Measurements from ENCODE around the gene THBS1.

The THBS1 gene

DNA sequence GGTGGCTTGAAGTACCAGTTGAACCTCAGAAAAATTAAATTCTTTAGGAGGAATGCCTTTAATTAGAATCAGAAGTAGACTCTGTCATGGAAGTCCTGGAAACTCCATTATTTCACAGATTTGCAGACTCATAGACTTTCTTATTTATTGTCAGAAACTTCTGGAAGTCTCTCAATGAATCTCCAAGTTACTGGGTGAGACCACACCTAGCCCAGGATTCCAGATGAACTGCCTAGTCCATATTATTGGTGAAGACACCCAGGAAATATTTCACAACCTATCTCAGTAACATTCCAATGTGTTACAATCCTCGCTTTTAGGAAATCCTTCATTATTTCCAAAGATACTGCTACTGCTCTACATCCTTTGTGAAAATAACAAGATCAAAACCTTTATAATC is 6.5 kb upstream of the THBS1 start:
- no peak for DNase-seq (ENCODE audit: low read depth)

DNA sequence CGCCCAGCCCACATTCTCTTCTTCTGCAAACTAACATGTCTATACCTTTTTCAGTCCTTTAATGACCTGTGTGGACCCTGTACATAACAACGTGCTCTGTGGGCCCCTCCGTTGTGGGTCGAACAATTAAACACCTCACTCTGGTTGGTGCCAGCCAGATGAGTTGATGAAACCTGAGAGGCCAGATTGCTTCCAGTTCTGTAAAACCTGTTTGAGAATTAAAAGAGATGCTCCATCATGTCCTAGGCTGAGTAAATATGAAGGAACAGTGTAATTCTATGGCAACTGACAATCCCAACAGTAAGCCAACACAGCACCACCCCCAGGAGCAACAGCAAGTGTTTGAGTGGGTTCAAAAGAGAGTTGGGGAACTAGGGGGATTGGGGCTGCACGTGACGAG is 5.7 kb upstream of the THBS1 start:
- DNase-seq (ENCODE audit: low read depth) = no peak

DNA sequence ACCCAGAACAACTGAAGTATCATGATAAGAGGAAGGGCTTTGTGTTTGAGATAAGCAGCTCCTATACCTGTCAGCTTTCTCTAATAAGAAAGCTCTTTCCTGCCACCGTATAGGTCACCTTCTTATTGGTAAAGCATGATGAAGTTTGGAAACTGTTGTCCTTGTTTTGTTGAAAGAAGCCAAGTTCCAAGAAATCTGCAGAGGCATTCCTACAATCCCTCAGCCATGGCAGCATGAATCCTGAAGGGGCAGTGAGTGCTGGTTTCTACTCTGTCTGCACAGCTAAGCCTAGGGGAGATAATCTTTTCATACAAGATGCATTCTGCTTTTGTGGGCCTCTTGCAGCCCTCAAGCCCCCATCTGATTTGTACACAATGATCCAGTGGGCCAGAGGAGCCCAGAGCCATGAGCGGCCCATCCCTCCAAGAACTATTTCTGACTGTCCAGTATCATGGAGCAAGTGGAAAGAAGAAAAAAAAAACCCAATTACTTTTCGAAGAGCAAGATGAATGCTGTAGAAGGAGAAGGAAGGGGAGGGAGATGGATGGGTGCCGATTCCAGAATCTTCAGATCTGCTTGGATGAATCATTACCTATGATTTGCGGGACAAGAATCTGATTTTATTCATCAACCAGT is 1.9 kb upstream of the THBS1 start:
- no peak for DNase-seq (ENCODE audit: low read depth)

DNA sequence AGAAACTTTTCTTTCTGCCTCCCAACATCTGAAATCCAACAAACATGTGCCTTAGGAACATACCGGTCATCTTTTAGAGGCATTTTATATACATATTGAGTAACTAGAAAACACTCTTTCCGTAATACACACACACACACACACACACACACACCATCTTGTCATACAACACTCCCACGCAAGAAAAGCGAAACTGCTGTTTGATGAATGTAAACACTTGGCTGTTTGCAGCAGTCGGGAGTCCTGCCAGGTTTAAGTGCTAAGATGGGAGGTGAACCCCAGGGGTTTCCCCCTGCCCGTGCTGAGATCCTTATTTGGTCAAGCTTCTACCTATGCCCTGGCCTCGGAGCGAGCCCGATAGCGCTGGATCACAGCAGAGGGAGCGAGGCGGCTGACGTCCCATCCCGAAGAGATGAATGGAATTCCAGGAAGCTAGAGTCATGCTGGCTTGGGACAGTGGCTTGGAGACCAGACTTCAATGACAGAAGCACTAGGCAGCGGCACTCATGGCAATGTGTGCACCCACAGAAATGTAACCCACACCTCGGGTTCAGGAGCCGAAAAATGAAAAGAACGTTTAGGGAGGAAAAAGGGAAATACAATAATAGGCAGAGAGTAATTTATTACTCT is 1.3 kb upstream of the THBS1 start:
- DNase-seq (ENCODE audit: low read depth) = no peak

DNA sequence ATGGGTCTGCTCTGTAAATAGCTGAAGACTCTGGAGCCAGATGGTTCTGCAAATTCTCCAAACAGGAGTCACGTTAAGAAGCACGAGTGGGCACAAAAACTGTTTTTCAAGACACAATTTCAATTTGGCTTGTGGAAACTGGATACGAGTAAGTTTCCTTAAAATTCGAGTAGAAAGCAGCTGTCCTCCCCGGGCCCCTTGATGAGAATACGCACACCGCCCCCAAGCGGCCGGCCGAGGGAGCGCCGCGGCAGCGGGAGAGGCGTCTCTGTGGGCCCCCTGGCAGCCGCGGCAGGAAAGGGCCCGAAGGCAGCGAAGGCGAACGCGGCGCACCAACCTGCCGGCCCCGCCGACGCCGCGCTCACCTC is 778 bp upstream of the THBS1 start:
- DNase-seq (ENCODE audit: low read depth) = peak; percentile 88

DNA sequence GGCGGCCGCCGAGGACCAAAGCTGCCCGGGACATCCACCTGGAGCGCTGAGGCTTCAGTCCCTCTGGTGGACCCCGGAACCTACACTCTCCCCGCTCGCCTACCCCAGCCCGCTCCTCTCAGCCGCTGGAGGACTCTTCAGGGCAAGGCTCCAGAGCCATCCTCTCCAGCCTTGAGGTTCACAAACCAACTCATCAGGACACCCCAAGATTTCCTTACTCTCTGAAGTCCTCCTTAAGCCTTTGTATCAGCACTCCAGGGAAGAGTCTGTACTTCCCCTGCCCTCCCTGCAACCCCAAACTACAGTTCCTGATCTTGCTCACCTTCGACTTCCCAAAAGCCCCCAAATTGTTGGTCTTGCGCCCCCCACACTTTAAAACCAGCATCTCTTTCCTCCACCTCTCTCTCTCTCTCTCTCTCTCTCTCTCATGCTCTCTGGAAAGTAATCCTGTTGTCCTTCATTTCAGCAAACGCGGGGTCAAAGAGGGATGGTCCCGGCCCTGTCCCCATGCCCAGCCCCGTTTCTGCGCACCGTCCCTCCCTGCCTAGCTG is 438 bp downstream of the THBS1 start:
- DNase-seq (ENCODE audit: low read depth) = no peak

DNA sequence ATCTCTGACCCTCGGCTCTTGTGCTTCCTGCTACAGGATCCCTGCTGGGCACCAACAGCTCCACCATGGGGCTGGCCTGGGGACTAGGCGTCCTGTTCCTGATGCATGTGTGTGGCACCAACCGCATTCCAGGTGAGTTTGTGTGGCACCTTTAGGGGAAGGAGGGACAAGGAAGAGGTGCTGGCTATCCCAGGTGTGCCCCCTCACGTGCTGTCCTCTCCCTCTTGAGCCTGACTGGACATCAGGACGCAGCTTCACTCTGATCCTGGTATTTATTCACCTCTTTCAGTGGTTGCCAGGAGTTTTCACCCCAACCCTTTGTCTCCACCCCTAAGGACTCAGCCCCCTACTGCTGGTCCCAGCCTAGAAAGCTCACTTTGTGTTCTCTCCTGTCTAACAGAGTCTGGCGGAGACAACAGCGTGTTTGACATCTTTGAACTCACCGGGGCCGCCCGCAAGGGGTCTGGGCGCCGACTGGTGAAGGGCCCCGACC is 960 bp downstream of the THBS1 start:
- no peak for DNase-seq (ENCODE audit: low read depth)

DNA sequence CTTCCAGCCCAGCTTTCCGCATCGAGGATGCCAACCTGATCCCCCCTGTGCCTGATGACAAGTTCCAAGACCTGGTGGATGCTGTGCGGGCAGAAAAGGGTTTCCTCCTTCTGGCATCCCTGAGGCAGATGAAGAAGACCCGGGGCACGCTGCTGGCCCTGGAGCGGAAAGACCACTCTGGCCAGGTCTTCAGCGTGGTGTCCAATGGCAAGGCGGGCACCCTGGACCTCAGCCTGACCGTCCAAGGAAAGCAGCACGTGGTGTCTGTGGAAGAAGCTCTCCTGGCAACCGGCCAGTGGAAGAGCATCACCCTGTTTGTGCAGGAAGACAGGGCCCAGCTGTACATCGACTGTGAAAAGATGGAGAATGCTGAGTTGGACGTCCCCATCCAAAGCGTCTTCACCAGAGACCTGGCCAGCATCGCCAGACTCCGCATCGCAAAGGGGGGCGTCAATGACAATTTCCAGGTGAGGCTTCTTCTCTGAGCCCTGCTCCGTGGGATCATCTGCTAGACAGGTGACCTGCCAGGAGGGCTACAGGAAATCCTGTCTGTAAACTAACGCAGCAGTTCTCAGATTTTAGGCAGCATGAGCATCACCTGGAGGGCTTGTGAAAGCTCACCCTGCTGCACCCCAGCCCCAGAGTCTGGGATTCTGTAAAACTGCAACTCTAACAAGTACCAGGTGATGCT is 1.6 kb downstream of the THBS1 start:
- DNase-seq (ENCODE audit: low read depth) = no peak

DNA sequence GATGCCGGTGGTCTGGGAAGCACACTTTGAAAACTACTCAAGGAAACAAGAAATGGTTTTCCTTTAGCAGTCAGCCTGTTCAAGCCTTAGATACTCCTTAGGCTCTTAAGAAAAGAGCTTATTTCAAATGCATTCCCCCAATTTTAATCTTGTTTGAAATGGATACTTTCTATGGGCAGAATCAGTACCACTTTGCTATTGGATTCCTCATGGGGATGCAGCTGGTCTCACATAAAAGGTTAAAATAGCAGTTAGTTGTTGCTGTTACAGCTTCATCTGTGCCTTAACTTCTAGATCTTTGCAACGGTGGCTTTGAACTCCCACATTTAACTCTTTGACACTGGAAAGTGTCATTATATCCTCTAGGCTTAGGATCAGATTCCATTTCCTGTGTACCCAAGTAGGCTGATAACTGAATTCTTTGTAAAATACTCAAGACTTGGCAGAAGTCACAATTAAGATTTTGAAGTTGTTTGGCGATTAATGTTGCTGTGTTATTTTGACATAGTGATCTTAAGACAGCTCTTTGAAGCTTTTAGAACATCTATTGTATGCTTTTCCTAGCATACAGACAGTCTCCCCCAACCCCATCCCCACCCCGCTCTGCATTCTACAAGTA is 2.2 kb downstream of the THBS1 start:
- DNase-seq (ENCODE audit: low read depth) = no peak

DNA sequence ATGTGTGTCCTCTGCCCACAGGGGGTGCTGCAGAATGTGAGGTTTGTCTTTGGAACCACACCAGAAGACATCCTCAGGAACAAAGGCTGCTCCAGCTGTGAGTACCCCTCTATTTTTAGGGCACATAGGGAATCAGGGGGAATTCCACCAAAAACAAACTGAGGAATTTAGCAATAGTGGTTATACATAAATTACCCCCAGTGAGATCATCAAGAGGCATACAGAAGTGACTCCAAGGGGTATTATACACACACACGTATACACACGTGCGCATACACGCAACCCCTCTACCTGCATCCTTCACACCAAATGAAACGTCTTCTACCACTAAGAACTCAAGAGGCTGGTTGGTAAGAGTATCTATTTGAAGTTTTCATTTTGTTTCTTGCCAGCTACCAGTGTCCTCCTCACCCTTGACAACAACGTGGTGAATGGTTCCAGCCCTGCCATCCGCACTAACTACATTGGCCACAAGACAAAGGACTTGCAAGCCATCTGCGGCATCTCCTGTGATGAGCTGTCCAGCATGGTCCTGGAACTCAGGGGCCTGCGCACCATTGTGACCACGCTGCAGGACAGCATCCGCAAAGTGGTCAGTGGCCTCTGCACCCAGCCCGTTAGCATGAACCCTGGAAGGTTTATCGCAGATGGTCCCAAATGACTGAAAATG is 2.9 kb downstream of the THBS1 start:
- no peak for DNase-seq (ENCODE audit: low read depth)

DNA sequence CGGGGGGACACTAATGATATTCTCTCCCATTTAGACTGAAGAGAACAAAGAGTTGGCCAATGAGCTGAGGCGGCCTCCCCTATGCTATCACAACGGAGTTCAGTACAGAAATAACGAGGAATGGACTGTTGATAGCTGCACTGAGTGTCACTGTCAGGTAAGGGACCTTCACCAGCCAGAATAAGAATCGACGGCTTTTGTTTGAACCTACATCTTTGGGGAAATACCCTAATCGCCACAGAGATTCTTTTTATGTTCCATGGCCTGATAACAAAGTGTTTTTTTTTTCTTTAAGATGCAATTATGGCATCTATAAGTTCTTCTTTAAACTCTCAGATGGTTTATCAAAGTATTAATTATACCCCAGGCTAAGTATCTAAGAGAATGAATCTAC is 3.4 kb downstream of the THBS1 start:
- DNase-seq (ENCODE audit: low read depth) = no peak

DNA sequence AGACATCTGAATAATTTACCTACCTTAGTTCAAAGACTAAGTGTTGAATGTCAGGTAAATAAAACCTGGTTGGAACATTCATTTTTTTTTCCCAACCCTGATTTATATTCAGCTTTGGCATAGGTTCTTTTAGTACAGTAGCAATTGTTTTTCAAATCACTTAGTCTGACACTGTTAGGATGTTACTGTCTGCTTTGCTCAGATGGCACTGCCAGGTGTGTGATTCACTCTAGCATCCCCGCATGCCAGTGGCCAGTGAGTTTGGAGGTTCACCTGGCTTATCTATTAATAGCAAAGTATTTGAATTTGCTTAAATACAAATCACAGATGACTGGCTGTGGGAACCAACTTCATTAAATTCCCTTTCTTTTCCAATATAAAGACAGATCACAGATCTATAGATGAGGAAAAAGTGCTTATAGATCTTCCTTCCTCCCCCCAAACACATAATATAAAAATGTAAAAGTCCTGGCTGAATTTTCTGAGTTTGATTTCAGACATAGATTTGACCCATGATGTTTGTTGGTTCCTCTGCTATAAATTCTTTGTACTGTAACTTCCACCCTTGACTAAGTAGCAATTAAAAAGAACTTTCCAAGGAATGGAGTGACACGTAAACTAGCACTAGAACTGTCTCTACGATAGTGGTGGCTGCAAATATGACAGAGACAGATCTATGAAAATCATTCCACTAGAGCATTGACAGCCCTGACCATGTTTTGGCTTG is 3.9 kb downstream of the THBS1 start:
- DNase-seq (ENCODE audit: low read depth) = no peak

DNA sequence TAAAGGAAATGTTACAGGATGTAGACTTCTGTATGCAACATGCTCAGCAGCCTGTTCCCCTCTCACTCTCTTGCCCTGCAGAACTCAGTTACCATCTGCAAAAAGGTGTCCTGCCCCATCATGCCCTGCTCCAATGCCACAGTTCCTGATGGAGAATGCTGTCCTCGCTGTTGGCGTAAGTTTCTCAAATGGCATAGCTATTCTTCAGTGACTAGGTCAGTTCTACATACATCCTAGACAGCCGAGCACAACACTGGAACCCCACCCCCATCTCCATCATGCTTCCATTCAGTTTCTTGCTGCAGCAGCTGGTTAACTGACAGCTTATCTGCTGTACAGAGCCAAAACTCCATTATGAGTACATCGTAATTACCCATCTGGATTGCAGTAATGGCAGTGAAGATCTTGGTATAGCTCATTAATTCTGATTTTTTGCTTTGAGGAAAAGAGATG is 4.5 kb downstream of the THBS1 start:
- no peak for DNase-seq (ENCODE audit: low read depth)

DNA sequence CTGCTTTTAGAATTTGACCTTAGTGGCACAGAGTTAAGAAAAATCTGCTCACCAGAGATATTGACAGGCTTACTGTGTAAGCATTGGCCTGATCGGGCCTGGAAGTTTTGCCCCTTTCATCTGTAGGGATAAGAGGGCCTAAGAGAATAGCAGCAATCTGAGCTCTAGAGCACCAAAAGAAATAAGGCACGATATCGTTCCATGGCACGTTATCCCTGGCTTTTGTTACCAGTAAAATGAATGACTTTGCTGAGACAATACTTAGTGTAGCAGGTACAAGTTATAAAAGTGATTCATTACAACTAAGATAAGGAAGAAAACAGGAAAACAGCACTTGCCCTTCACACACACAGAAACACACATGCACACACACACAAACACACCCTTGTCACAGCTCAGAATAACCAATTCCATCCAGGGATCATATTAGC is 5.0 kb downstream of the THBS1 start:
- DNase-seq (ENCODE audit: low read depth) = no peak

DNA sequence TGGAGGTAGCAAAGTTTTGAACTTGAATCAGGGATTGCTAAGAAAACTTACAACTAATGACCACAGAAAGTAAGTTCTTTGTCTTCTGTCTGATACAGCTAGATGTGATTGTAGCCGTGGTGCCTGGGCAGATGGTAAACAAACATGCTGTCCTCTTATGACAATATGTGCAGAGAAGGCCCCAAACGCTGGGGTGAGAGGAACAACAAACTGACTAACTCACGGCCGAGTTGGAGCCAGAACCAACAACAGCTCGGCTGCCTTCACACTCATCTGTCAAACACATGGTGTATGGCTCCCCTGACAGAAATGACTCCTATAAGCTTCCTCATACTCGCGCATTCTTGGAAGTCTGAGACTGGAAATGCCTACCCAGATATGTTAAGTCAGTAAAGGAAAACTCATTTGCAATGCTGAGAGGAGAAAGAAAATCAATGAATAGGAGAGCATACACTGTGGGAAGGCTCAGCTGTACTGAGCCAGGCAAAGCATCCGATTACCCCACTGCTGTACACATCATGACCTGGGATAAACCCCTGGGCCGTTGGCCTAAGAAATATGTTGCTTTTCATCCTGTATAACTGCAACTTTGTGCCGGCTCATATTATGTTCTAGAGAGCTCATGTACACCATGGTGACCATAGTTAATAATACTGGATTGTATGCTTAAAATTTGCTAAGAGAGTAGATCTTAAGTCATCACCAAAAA is 5.7 kb downstream of the THBS1 start:
- DNase-seq (ENCODE audit: low read depth) = no peak

DNA sequence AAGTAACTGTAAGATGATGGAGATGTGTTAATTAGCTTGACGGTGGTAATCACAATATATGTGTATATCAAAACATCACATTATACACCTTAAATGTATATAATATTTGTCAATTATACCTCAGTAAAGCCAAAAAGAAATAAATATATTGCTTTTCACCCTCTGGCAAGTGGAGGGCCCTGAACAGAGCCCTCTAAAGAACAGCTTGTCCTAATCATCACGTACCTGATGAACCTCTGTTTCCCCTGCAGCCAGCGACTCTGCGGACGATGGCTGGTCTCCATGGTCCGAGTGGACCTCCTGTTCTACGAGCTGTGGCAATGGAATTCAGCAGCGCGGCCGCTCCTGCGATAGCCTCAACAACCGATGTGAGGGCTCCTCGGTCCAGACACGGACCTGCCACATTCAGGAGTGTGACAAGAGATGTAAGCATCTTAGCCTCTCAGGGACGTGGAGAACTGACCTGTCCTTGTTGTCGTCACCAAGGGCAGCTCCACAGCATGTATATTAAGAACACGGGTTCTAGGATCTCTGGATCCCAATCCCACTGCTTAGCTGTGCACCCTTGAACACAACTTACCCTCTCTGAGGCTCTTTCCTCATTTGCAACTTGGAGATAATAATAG is 6.3 kb downstream of the THBS1 start:
- DNase-seq (ENCODE audit: low read depth) = no peak

DNA sequence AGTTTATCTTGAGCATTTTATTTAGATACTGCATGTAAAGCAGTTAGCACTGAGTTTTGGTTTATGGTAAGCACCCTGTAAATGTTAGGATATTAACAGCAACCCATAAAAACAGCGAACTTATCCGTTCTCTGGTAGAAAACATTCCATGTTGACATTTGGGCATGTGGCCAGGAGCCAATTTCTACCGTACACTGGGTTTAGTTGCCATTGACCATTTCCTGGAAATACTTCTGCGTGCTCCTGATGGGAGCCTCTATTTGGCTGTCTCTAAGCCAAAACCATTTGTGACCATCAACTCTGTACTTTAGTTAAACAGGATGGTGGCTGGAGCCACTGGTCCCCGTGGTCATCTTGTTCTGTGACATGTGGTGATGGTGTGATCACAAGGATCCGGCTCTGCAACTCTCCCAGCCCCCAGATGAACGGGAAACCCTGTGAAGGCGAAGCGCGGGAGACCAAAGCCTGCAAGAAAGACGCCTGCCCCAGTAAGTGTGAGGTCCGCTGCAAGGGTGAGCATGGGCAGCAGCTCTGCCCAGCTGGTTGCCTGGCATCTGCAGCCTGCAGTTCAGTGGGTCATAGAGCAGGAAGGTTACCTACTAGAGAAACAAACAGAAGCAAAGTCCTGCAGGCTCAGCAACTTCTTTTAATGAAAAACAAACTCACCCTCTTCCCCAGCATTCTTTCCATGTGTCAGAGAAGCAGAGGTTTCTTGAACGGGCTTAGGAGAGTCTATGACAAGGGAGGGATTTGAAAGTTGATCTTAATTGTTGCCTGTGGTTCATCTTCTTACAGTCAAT is 7.1 kb downstream of the THBS1 start:
- no peak for DNase-seq (ENCODE audit: low read depth)

DNA sequence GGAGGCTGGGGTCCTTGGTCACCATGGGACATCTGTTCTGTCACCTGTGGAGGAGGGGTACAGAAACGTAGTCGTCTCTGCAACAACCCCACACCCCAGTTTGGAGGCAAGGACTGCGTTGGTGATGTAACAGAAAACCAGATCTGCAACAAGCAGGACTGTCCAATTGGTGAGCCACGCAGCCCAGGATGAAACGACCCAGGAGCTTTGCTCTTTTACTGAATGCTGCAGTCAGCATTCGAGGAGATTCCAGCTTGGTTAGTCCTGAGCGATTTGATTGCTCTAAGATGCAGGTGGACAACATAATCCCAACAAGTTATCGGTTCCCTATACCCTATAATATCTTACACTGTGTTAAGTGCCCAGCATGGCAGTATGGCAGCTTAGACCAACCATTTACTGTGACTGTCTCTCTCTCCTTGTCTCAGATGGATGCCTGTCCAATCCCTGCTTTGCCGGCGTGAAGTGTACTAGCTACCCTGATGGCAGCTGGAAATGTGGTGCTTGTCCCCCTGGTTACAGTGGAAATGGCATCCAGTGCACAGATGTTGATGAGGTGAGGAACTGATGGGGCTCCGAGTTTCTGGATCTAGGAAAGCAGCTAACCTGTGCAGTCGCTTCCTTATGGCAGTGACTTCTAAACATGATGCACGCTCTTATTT is 7.8 kb downstream of the THBS1 start:
- DNase-seq (ENCODE audit: low read depth) = no peak
